NCI-H1417 treated with DMSO at 0.1 percent for 48 hours (cell line): ENCODE results near the gene TSPAN5.

Source experiments
- DNase-seq: peaks from one replicate; lab custom pipeline; 2025; lab: John Stamatoyannopoulos, UW

Gene TSPAN5

DNA sequence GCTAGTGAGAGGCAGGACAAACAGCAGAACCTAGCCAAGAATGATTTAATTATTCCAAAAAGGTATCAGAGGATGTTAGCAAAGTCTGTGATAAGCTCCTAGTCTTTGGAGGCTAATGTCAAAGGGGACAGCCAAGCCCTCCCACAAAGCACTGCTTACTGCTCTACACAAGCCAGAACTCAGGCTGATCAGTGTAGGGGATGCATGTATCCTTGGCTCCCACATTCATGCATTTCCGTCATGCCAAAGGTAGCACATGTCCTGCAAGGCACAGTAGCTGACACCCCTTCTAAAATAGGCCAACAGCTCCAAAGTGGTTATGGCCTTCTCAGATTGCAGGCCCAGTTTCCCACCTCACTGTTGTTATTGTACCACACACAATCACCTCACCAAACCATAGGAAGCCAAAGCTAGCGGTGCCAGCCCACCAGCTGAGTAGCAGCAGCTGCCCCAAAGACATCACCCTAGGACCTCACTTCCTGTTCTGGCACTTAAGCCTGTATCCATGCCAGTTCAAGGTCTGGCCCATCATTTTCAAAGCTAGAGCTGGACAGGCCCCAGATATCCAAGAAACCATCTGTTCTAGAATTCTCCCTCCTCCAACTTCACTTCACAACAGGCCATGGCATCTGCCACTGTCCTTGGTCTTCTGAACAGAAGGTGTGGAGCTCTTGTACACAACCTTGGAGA lies 40.9 kb downstream of the TSPAN5 start:
- no peak for DNase-seq

- DNase-seq = no peak
These were observed 42.4 kb downstream of the TSPAN5 start for GRCh38 chr4:98615991-98616390.

- DNase-seq = no peak
These were observed 43.7 kb downstream of the TSPAN5 start for GRCh38 chr4:98614662-98615061.

DNA sequence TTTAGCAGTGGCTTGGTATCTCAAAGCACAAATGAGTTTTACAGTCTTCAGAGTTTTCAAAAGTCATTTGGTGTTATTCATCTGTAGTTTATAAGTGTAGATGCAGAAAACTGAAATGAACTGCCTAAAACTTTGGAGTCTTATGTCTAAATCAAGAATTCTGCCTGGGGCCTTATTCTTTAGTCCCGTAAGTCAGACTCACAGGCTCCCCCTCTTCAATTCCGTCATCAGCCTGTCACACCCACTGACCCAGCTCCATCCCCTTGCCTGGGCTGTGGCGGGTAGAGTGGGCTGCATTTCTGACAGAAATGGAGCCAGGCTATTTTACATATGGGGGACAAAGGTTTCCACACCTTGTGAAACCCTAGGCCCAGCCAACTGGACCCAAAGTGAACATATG lies 44.3 kb downstream of the TSPAN5 start:
- no peak for DNase-seq

- no peak for DNase-seq
These were observed 44.8 kb downstream of the TSPAN5 start for GRCh38 chr4:98613453-98614075.

DNA sequence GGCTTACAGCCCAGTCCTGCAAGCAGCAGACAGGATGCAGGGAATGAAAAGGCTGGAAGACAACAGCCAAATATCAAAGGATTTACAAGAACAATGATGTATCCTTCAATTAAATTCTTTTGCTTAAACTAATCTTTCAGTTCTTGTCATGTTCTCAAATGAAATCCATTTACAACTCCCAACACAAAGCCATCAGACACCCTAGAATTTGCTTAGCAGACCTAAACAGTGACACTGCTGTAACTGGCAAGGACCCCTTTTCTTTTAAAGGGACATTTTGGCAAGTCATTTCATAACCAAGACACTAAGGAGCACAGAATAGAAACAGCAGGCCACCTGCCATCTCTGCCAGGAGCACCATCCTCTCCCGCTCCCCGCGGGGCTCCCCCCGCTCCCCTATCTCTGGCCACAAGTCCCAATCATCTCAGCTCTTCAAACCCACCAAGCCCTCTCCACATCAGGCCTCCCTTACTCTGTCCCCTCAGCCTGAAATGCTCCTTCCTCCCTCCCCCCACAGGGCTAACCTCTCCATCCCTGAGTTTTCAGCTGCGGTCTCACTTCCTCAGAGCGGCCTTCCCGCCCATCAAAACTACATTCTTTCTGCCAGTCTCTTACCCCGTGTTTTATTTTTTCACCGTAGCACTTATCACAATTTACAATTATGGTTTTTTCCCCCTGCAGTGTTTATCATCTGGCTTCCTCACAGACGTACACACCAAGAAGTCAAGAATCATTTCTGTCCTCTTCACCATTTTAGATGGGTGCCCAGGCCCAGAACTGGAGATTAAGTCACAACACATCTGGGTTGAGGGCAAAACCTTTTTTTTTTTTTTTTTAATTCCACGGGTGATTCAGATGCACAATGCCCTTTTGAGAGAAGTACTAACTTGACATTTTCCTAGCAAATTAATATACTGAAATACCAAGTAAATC lies 45.8 kb downstream of the TSPAN5 start:
- no peak for DNase-seq

DNA sequence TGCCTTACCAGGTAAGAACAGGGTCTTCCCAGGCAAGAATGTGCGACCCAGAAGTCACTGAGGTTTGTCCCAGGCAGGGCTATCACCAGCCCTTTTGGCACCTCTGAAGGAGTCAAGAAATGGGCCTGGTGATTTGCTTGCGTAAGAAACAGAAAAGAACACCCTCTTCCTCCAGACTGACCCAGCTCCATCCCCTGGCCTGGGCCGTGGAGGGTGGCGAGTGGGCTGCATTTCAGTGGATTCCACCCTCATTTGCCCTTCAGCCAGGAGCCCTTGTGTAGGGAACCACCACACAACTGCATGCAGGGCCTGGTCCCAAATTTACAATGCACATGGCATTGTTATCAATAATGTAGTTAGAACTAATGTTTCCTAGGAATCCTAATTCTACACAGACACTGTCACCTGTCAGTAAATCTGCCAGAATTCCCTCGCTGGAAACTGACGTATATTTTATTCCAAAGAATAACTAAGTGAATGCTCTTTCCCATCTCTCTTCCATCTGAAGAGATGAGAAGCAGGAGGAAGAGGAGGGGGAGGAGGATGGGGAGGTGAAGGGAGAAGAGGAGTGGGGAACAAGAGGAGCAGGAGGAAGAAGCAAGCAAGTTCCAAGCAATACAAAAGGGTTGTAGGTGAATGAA lies 46.6 kb downstream of the TSPAN5 start:
- no peak for DNase-seq

- no peak for DNase-seq
These were observed 47.3 kb downstream of the TSPAN5 start for GRCh38 chr4:98610926-98611676.

GRCh38 chr4:98610431-98610830 lies 48.0 kb downstream of the TSPAN5 start:
- no peak for DNase-seq

- DNase-seq = no peak
These were observed 48.5 kb downstream of the TSPAN5 start for GRCh38 chr4:98609934-98610333.

GRCh38 chr4:98608356-98608755 lies 50.1 kb downstream of the TSPAN5 start:
- DNase-seq = no peak

- DNase-seq = no peak
These were observed 51.5 kb downstream of the TSPAN5 start for GRCh38 chr4:98606894-98607293.

DNA sequence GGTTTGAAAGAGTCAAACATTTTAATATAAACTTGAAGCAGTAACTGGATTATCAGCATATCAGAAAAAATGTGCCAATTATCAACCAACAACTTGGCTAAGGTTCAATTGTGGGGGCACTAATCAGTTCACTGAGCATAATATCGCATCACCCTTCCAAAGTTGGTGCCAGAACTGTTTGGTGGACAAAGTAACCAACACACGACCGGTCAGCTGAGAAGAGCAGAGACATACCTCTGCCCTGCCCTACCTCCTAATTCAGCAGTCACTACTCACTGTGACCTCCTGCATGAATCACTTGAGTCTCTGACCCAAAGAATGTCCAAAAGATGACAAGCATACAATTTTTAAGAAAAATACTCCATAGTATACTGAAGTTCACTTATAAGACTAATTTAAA lies 53.2 kb downstream of the TSPAN5 start:
- DNase-seq = no peak

DNA sequence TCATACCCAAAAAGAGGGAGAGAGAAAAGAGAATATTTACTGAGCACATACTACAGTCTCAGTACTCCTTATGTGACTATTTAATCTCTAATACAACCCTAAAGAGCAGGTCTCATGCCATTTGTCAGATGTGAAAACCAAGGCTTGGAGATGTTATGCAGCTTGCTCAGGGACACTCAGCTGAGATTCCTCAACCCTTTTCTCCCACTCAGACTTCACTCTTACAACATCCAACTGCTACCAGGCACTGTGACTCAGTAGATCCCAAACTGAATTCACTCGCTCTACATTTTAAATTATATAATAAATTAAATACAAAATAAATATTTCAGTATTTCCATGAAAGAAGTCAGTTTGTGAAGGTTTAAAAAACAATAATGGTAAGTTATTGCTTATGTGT lies 53.7 kb downstream of the TSPAN5 start:
- DNase-seq = no peak

- DNase-seq = no peak
These were observed 54.5 kb downstream of the TSPAN5 start for GRCh38 chr4:98603683-98604521.

DNA sequence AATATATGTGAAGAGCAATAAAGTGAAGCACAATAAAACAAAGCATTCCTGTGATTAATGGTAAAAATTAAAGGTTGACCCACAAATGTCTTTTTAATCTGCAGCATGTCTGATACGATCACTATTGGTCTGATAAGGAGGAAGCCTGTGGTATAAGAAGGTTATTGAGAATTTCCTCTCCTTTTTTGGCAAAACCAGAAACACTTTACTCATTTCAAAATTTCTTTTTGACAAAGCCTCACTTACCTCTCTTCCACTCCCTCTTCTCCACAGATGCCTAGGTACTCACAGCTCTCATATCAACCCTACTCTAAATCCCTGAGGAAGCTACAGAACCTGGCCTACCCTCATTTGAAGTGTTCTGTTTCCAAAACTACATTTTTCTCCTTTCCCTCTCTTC lies 56.1 kb downstream of the TSPAN5 start:
- DNase-seq = no peak

DNA sequence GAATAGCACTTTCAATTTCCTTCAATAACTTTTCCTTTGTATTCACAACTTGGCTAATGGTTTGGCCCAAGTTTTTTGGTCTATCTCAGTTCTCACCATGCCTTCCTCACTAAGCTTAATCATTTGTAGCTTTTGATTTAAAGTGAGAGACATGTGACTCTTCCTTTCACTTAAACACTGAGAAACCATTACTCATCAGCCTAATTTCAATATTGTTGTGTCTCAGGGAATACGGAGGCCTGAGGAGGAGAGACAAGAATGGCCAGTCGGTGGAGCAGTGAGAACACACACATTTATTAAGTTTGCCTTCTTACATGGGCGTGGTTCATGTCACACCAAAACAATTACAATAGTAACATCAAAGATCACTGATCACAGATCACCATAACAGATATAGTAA lies 56.7 kb downstream of the TSPAN5 start:
- DNase-seq = no peak

DNA sequence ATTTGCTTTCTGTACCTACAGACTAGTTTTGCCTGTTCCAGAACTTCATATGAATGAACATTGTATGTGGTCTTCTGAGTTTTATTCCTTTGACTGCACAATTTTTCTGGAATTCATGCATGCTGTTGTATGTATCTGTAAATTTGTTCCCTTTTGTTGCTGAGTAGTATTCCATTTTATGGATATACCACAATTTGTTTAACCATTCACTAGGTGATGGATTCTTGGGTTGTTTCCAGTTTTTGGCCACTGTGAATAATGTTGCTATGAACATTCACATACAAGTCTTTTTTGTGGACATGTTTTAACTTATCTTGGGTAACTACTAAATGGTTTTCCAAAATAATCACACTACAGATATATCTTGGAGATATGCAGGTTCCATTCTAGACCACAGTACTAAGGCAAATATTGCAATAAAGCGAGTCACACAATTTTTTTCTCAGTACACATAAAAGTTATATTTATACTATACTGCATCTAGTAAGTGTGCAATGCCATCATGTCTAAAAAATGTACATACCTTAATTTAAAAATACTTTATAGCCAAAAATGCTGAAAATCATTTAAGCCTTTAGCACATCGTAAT lies 58.7 kb downstream of the TSPAN5 start:
- DNase-seq = no peak

- DNase-seq = no peak
These were observed 71.5 kb downstream of the TSPAN5 start for GRCh38 chr4:98586962-98587354.

DNA sequence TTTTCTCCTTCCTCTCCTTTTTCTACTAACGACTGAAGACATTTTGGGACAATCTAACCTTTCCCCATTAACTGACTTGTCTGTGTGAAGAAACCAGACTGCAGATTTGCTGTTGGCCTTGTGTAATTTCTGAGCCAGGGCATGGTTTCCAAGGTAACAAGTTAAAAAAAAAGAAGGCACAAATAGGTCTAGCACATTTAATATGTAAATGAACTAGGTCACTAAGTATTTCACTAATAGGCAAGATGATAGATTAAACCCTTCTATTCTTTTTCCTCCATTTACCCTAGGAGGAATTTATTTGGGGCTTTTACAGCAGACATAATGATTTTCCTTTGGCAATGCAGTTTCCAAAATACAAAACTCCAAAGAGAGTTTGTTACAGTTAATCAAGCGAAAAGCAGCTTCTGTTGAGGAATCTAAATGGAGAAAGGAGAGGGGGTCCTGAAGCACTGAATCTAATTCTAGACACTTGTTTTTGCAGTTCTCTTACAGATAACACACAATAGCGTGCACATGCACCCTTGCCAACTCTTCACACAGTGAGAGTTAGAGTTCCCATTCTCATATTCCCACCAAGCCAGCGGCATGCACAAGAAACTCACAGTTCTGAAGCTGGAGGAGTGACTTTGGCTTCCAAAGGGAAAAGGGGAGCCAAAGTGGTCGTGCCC lies 72.0 kb downstream of the TSPAN5 start:
- DNase-seq = no peak
